ENCODE results near the gene SMTNL2. TPM values are rescaled to one million over a fixed set of nuclear protein-coding genes. Genes with fewer than 3 reads are reported as not detected.

Gene SMTNL2
- total and polyA plus RNA-seq, 2 of the 4 experiments (the other 2 are of a cell fraction) = not detected

- peak overlapping the region; percentile 22; the same call in 1 of the 2 replicates for H3K27ac ChIP-seq (ENCODE audit: insufficient read depth, low read length)
- H3K4me1 ChIP-seq (ENCODE audit: control insufficient read depth, insufficient read depth, low read length) = peaks cover 20% of the 10 kb centered on the region; the same call in 1 of the 2 replicates
- no peak overlapping the region for H4K8ac ChIP-seq (ENCODE audit: low read depth in 2 of 2, low read length in 2 of 2)
- WGBS, 2 experiments (ENCODE audit: extremely low coverage in 2 of 2, insufficient read length in 1 of 2) = 45% methylated on average over 4 of the region's 13 CpGs; no CpG with 5 or more reads in 1 of the 2 experiments
- TF ChIP-seq CHD1 (IDR thresholded peaks at IDR 0.05; ENCODE audit: low read depth, low read length) = no peak
- no peak for TF ChIP-seq USF2 (IDR thresholded peaks at IDR 0.05; ENCODE audit: low read depth, low read length)
- no peak for TF ChIP-seq RCOR1 (IDR thresholded peaks at IDR 0.05; ENCODE audit: insufficient replicate concordance, low read length)
- no peak for TF ChIP-seq ELK1 (IDR thresholded peaks at IDR 0.05; ENCODE audit: borderline replicate concordance, low read depth, low read length)
- no peak for TF ChIP-seq CEBPB (IDR thresholded peaks at IDR 0.05; ENCODE audit: low read depth, low read length)
- TF ChIP-seq SMC3 (IDR thresholded peaks at IDR 0.05; ENCODE audit: low read depth, low read length) = no peak
- TF ChIP-seq MAZ (IDR thresholded peaks at IDR 0.05; ENCODE audit: borderline replicate concordance, low read depth, low read length) = no peak
- H3K56ac ChIP-seq (ENCODE audit: extremely low read depth, insufficient read depth, low read length) = no peak overlapping the region
- ATAC-seq (ENCODE audit: low read depth) (no peak), DNase-seq (no peak)
- H2BK5ac ChIP-seq (ENCODE audit: low read depth, low read length, poor library complexity, severe bottlenecking) = no peak overlapping the region
- intact Hi-C loops (cut with micrococcal nuclease) = no loop called here
- no peak overlapping the region for H2AK9ac ChIP-seq (replicated peaks; ENCODE audit: low read depth, low read length, poor library complexity)
- no peak overlapping the region for H4K91ac ChIP-seq (ENCODE audit: insufficient read depth, low read depth, low read length)
- H3K9ac ChIP-seq (ENCODE audit: low read depth, low read length) = no peak overlapping the region
- in situ Hi-C loops (cut with MboI; ENCODE audit: low sequenced_read_pairs) = no loop called here
- peak overlapping the region; percentile 58; the same call in 1 of the 2 replicates for H4K5ac ChIP-seq (ENCODE audit: low read depth, low read length)
- no peak overlapping the region for H2BK20ac ChIP-seq (ENCODE audit: low read depth, low read length)
- no peaks in the 10 kb centered on the region for H3K79me1 ChIP-seq (ENCODE audit: low read depth in 1 of 2, low read length in 2 of 2)
- H3K4me2 ChIP-seq (ENCODE audit: low read depth, low read length) = no peak overlapping the region
- peak overlapping the region; percentile 70; the same call in 1 of the 2 replicates for H3K18ac ChIP-seq (ENCODE audit: low read depth, low read length)
- no peaks in the 10 kb centered on the region for H4K20me1 ChIP-seq (ENCODE audit: insufficient read depth, low read length)
- no peak overlapping the region for H3K4me3 ChIP-seq (ENCODE audit: insufficient read depth, low read depth, low read length)
- dilution Hi-C loops (cut with HindIII; ENCODE audit: low sequenced_read_pairs, unreplicated experiment) = no loop called here
- peaks cover 3% of the 10 kb centered on the region; the same call in 1 of the 2 replicates for H3K9me1 ChIP-seq (ENCODE audit: insufficient read depth, low read length)
- H3K23ac ChIP-seq (ENCODE audit: low read depth, low read length) = no peak overlapping the region
- H3K4ac ChIP-seq (ENCODE audit: low read depth, low read length) = no peak overlapping the region
- H3K14ac ChIP-seq (replicated peaks; ENCODE audit: low read depth, low read length) = no peak overlapping the region
- H3K9me3 ChIP-seq (ENCODE audit: control insufficient read depth, insufficient read depth, low read length) = no peaks in the 10 kb centered on the region
- H3K27me3 ChIP-seq (ENCODE audit: control insufficient read depth, insufficient read depth, low read length) = peaks cover 17% of the 10 kb centered on the region
- no peak overlapping the region; the same call in 1 of the 2 replicates for H2AK5ac ChIP-seq (ENCODE audit: low read depth, low read length)
- peak overlapping the region; percentile 8; the same call in 1 of the 2 replicates for H2BK120ac ChIP-seq (ENCODE audit: low read depth, low read length)
- H2AFZ ChIP-seq (replicated peaks; ENCODE audit: low read length, poor library complexity) = no peak overlapping the region
- BruUV-seq (replicated peaks) = no TSS peak
- no peak overlapping the region for H2BK15ac ChIP-seq (ENCODE audit: low read depth, low read length)
- ChIA-PET POLR2A (ENCODE audit: unreplicated experiment) (no interaction called here), CTCF (no interaction called here)
- H3K36me3 ChIP-seq (ENCODE audit: control insufficient read depth, insufficient read depth, low read length) = no peaks in the 10 kb centered on the region
Measured at GRCh38 chr17:4597975-4598374, 13.6 kb downstream of the SMTNL2 start.

Measured in IMR-90 (cell line).